Tibial artery (tissue), 4 donors: ENCODE data around the gene USO1.
"Not testable (repeated sequence)": the region's sequence is repeated elsewhere in the genome, so short reads cannot be mapped to it uniquely, and the experiment has no call there.

Source experiments
- DNase-seq, 2 donors: peaks; one replicate each; pipeline ENCODE4 v3.0.0-alpha.2; 2019
- H3K27ac ChIP-seq, 2 donors: fragments of 200-600 bp; sonication (generic) in 1 of 2; 1 replicate in 1 of 2; 2 replicates in 1 of 2; pipeline ENCODE4 v1.5.1; 2018 to 2019; ENCODE audit warnings: mild to moderate bottlenecking in 1 of 2
- H3K27me3 ChIP-seq, 2 donors: fragments of 200-600 bp; sonication (generic) in 1 of 2; one replicate each; pipeline versions ENCODE4 v1.5.1 to v1.6.0; 2016 to 2019
- H3K36me3 ChIP-seq, 3 donors: fragments of 200-600 bp; sonication (generic) in 2 of 3; one replicate each; pipeline ENCODE4 v1.5.1; 2016 to 2019; ENCODE audit warnings: mild to moderate bottlenecking in 2 of 3
- H3K4me1 ChIP-seq, 4 donors: fragments of 200-600 bp; sonication (generic) in 2 of 4; 1 replicate in 3 of 4; 2 replicates in 1 of 4; pipeline ENCODE4 v1.5.1; 2016 to 2019
- H3K4me3 ChIP-seq, 2 donors: fragments of 200-600 bp; sonication (generic) in 1 of 2; 1 replicate in 1 of 2; 2 replicates in 1 of 2; pipeline ENCODE4 v1.5.1; 2018 to 2019; ENCODE audit warnings: mild to moderate bottlenecking in 2 of 2
- H3K9me3 ChIP-seq, 3 donors: fragments of 200-600 bp; sonication (generic) in 1 of 3; one replicate each; pipeline ENCODE4 v1.5.1; 2016 to 2019
- CTCF ChIP-seq, 2 experiments: fragments of 200-600 bp in 1 of 2; fragments of 450-650 bp in 1 of 2; IDR thresholded peaks; one replicate each; pipeline ENCODE4 v1.5.1; 2017 to 2019; ENCODE audit warnings: antibody characterized with exemption in 2 of 2, mild to moderate bottlenecking in 1 of 2, moderate library complexity in 1 of 2
- intact Hi-C: fragments of 100-400 bp; cut with DNase I; formaldehyde crosslinking; loops from one replicate; pipeline ENCODE4 v1.15.0; 2023; ENCODE audit warnings: low total_unique reads

The USO1 gene

GRCh38 chr4:75714704-75715103 lies 9.7 kb upstream of the USO1 start:
- Histone ChIP-seq H3K4me3 (no peak overlapping the region), H3K27me3 (no peaks in the 10 kb centered on the region), H3K9me3 (no peaks in the 10 kb centered on the region), H3K4me1 (peaks cover 0 to 14% (median 7%) of the 10 kb centered on the region in 4 donors), H3K36me3 (no peaks in the 10 kb centered on the region), H3K27ac (peak overlapping the region; percentile 48 to 50)
- no peak for TF ChIP-seq CTCF (IDR thresholded peaks at IDR 0.05)
- intact Hi-C loops, result no loop called here
- no peak for DNase-seq

GRCh38 chr4:75715105-75715799 lies 9.1 kb upstream of the USO1 start:
- H3K27ac ChIP-seq, result peak overlapping the region; percentile 48 to 50
- intact Hi-C loops, result no loop called here
- TF ChIP-seq CTCF (IDR thresholded peaks at IDR 0.05), result no peak
- no peaks in the 10 kb centered on the region for H3K36me3 ChIP-seq
- peaks cover 0 to 14% (median 7%) of the 10 kb centered on the region in 4 donors for H3K4me1 ChIP-seq
- no peak for DNase-seq
- no peaks in the 10 kb centered on the region for H3K9me3 ChIP-seq
- no peak overlapping the region for H3K4me3 ChIP-seq
- no peaks in the 10 kb centered on the region for H3K27me3 ChIP-seq

- H3K36me3 ChIP-seq, H3K27me3 ChIP-seq, DNase-seq, H3K4me3 ChIP-seq, intact Hi-C loops, H3K9me3 ChIP-seq: not testable (repeated sequence)
- peaks cover 0 to 14% (median 7%) of the 10 kb centered on the region in 4 donors for H3K4me1 ChIP-seq
- peak overlapping the region in 1 of 2 donors; percentile 50 for H3K27ac ChIP-seq
Observed at GRCh38 chr4:75716054-75716453, 8.3 kb upstream of the USO1 start.

- peaks cover 0 to 18% (median 9%) of the 10 kb centered on the region in 4 donors for H3K4me1 ChIP-seq
- TF ChIP-seq CTCF (IDR thresholded peaks at IDR 0.05), result no peak
- DNase-seq, result no peak
- no peaks in the 10 kb centered on the region for H3K9me3 ChIP-seq
- H3K36me3 ChIP-seq, result no peaks in the 10 kb centered on the region
- no peak overlapping the region for H3K27ac ChIP-seq
- no peak overlapping the region for H3K4me3 ChIP-seq
- intact Hi-C loops, result no loop called here
- H3K27me3 ChIP-seq, result no peaks in the 10 kb centered on the region
Observed at GRCh38 chr4:75717408-75717807, 7.0 kb upstream of the USO1 start.

GRCh38 chr4:75718529-75718928 lies 5.8 kb upstream of the USO1 start:
- no peaks in the 10 kb centered on the region for H3K36me3 ChIP-seq
- no peak overlapping the region for H3K4me3 ChIP-seq
- no peaks in the 10 kb centered on the region for H3K9me3 ChIP-seq
- H3K27ac ChIP-seq, result no peak overlapping the region
- peaks cover 0 to 30% (median 18%) of the 10 kb centered on the region in 4 donors for H3K4me1 ChIP-seq
- no peak for TF ChIP-seq CTCF (IDR thresholded peaks at IDR 0.05)
- no peaks in the 10 kb centered on the region for H3K27me3 ChIP-seq
- intact Hi-C loops, result no loop called here
- no peak for DNase-seq

GRCh38 chr4:75722417-75722816 lies 2.0 kb upstream of the USO1 start:
- intact Hi-C loops, result no loop called here
- no peaks in the 10 kb centered on the region for H3K27me3 ChIP-seq
- TF ChIP-seq CTCF (IDR thresholded peaks at IDR 0.05), result no peak
- no peaks in the 10 kb centered on the region for H3K9me3 ChIP-seq
- H3K36me3 ChIP-seq, result no peaks in the 10 kb centered on the region
- H3K4me1 ChIP-seq, result peaks cover 5 to 32% (median 19%) of the 10 kb centered on the region in 4 donors
- H3K27ac ChIP-seq, result peak overlapping the region in 1 of 2 donors; percentile 94
- H3K4me3 ChIP-seq, result no peak overlapping the region
- no peak for DNase-seq
